T-helper 1 cell treated with Interleukin-12 subunit alpha and Interleukin-12 subunit beta and Interleukin-4 antibody, amounts not matched to agents 30 μg/mL and 1 μg/mL, for 36 hours (primary cell): ENCODE data around the gene MLLT6.
"Not testable (repeated sequence)": the region's sequence is repeated elsewhere in the genome, so short reads cannot be mapped to it uniquely, and the experiment has no call there.

Experiments
- H3K27ac Mint-ChIP-seq: one replicate; pipeline ENCODE4 v1.8.0; 2021; ENCODE audit warnings: mild to moderate bottlenecking, mixed read lengths
- H3K27me3 Mint-ChIP-seq: one replicate; pipeline ENCODE4 v1.8.0; 2021; ENCODE audit warnings: low read depth, mixed read lengths
- H3K36me3 Mint-ChIP-seq: one replicate; pipeline ENCODE4 v1.8.0; 2021; ENCODE audit warnings: low read depth, mixed read lengths
- H3K4me1 Mint-ChIP-seq: one replicate; pipeline ENCODE4 v1.8.0; 2021; ENCODE audit warnings: low read depth, mixed read lengths
- H3K4me3 Mint-ChIP-seq: one replicate; pipeline ENCODE4 v1.8.0; 2021; ENCODE audit warnings: mild to moderate bottlenecking, moderate library complexity, mixed read lengths
- H3K9me3 Mint-ChIP-seq: one replicate; pipeline ENCODE4 v1.8.0; 2021; ENCODE audit warnings: mixed read lengths

The MLLT6 gene

GRCh38 chr17:38724337-38724988, 19.4 kb downstream of the MLLT6 start:
- H3K9me3 Mint-ChIP-seq, result no peaks in the 10 kb centered on the region
- no peak overlapping the region for H3K4me3 Mint-ChIP-seq
- peaks cover 28% of the 10 kb centered on the region for H3K4me1 Mint-ChIP-seq
- no peaks in the 10 kb centered on the region for H3K27me3 Mint-ChIP-seq
- H3K36me3 Mint-ChIP-seq, result peaks cover 25% of the 10 kb centered on the region
- H3K27ac Mint-ChIP-seq, result no peak overlapping the region

- Mint-ChIP-seq H3K27me3 (no peaks in the 10 kb centered on the region), H3K9me3 (no peaks in the 10 kb centered on the region), H3K4me1 (peaks cover 29% of the 10 kb centered on the region), H3K27ac (no peak overlapping the region), H3K4me3 (no peak overlapping the region), H3K36me3 (peaks cover 25% of the 10 kb centered on the region)
Observed at GRCh38 chr17:38725066-38725465, 20.0 kb downstream of the MLLT6 start.

- not testable (repeated sequence) for H3K9me3 Mint-ChIP-seq, H3K27me3 Mint-ChIP-seq, H3K4me3 Mint-ChIP-seq
- peaks cover 21% of the 10 kb centered on the region for H3K36me3 Mint-ChIP-seq
- H3K27ac Mint-ChIP-seq, result peak overlapping the region; percentile 74
- H3K4me1 Mint-ChIP-seq, result peaks cover 32% of the 10 kb centered on the region
Observed at GRCh38 chr17:38726145-38726544, 21.1 kb downstream of the MLLT6 start.

GRCh38 chr17:38727736-38728135, 22.7 kb downstream of the MLLT6 start:
- H3K36me3 Mint-ChIP-seq, result peaks cover 20% of the 10 kb centered on the region
- peak overlapping the region; percentile 76 for H3K4me3 Mint-ChIP-seq
- H3K27me3 Mint-ChIP-seq, result no peaks in the 10 kb centered on the region
- H3K4me1 Mint-ChIP-seq, result peaks cover 42% of the 10 kb centered on the region
- no peaks in the 10 kb centered on the region for H3K9me3 Mint-ChIP-seq
- peak overlapping the region; percentile 89 for H3K27ac Mint-ChIP-seq

- Mint-ChIP-seq H3K9me3 (no peaks in the 10 kb centered on the region), H3K27ac (peak overlapping the region; percentile 89), H3K4me1 (peaks cover 47% of the 10 kb centered on the region), H3K4me3 (peak overlapping the region; percentile 76), H3K36me3 (peaks cover 19% of the 10 kb centered on the region), H3K27me3 (no peaks in the 10 kb centered on the region)
Observed at GRCh38 chr17:38728290-38728831, 23.3 kb downstream of the MLLT6 start.

- Mint-ChIP-seq H3K4me3 (peak overlapping the region; percentile 57), H3K27ac (peak overlapping the region; percentile 89), H3K9me3 (no peaks in the 10 kb centered on the region), H3K27me3 (no peaks in the 10 kb centered on the region), H3K4me1 (peaks cover 58% of the 10 kb centered on the region), H3K36me3 (peaks cover 21% of the 10 kb centered on the region)
Observed at GRCh38 chr17:38729368-38729885, 24.4 kb downstream of the MLLT6 start.

- Mint-ChIP-seq H3K4me3 (peak within 1 kb of the TSS; percentile 93), H3K27me3 (no peaks in the 10 kb centered on the region), H3K9me3 (no peaks in the 10 kb centered on the region), H3K4me1 (peaks cover 62% of the 10 kb centered on the region), H3K27ac (peak within 1 kb of the TSS; percentile 90), H3K36me3 (peaks cover 19% of the 10 kb centered on the region)
Observed at GRCh38 chr17:38729886-38730525, 24.9 kb downstream of the MLLT6 start, which contains the start of gene CISD3. TSS of gene CISD3 (plus strand) at chr17:38730341. CDS start at chr17:38730359, 18 bp downstream.

- H3K36me3 Mint-ChIP-seq, result peaks cover 18% of the 10 kb centered on the region
- peaks cover 63% of the 10 kb centered on the region for H3K4me1 Mint-ChIP-seq
- no peaks in the 10 kb centered on the region for H3K9me3 Mint-ChIP-seq
- H3K27ac Mint-ChIP-seq, result peak overlapping the region; percentile 90
- peak overlapping the region; percentile 93 for H3K4me3 Mint-ChIP-seq
- no peaks in the 10 kb centered on the region for H3K27me3 Mint-ChIP-seq
Observed at GRCh38 chr17:38730526-38731379, 25.7 kb downstream of the MLLT6 start.

- Mint-ChIP-seq H3K27me3 (no peaks in the 10 kb centered on the region), H3K4me3 (peak overlapping the region; percentile 75), H3K9me3 (no peaks in the 10 kb centered on the region), H3K27ac (peak overlapping the region; percentile 67), H3K36me3 (peaks cover 18% of the 10 kb centered on the region), H3K4me1 (peaks cover 60% of the 10 kb centered on the region)
Observed at GRCh38 chr17:38731526-38732294, 26.6 kb downstream of the MLLT6 start.

- H3K27me3 Mint-ChIP-seq, result no peaks in the 10 kb centered on the region
- H3K9me3 Mint-ChIP-seq, result no peaks in the 10 kb centered on the region
- peaks cover 18% of the 10 kb centered on the region for H3K36me3 Mint-ChIP-seq
- H3K27ac Mint-ChIP-seq, result peak overlapping the region; percentile 67
- peak overlapping the region; percentile 75 for H3K4me3 Mint-ChIP-seq
- peaks cover 57% of the 10 kb centered on the region for H3K4me1 Mint-ChIP-seq
Observed at GRCh38 chr17:38732376-38733281, 27.6 kb downstream of the MLLT6 start.

- Mint-ChIP-seq H3K27me3 (no peaks in the 10 kb centered on the region), H3K27ac (peak overlapping the region; percentile 74), H3K4me3 (no peak overlapping the region), H3K4me1 (peaks cover 49% of the 10 kb centered on the region), H3K36me3 (peaks cover 11% of the 10 kb centered on the region), H3K9me3 (no peaks in the 10 kb centered on the region)
Observed at GRCh38 chr17:38733282-38733981, 28.4 kb downstream of the MLLT6 start.
